ENCODE data around the gene ZAR1L.

GRCh38 chr13:32266130-32266529 lies 49.0 kb downstream of the ZAR1L start:
- TF ChIP-seq FOXA1 (IDR thresholded peaks at IDR 0.05): no peak
- TF ChIP-seq TARDBP (IDR thresholded peaks at IDR 0.05): no peak
- TF ChIP-seq NFRKB (IDR thresholded peaks at IDR 0.05): no peak
- no peak for TF ChIP-seq FOXK2 (IDR thresholded peaks at IDR 0.05)
- no peak for TF ChIP-seq ARNT (IDR thresholded peaks at IDR 0.05)
- TF ChIP-seq SUZ12 (IDR thresholded peaks at IDR 0.05): no peak

Data from HEK293T (cell line).